ENCODE data around the gene TMEM234. TPM values are rescaled to one million over a fixed set of nuclear protein-coding genes. Genes with fewer than 3 reads are reported as not detected.

The TMEM234 gene
- total and polyA plus RNA-seq, 10 of the 15 experiments (the other 5 are each of a cell fraction or from before 2014, with no cell fraction given): 2.9 to 10.9 (median 6.4) TPM

DNA sequence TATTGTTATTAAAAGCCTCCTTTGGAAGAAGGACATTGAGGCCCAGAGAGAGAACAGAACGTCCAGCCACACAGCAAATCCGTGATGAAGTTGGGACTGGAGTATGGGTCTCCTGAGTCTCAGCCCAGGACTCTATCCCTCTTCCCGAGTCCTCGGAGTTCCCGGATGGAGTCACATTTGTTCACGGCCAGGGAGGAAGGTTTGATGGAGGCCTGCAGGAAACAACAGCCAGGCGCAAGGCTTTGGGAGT is 43.0 kb downstream of the TMEM234 start:
- Histone ChIP-seq H3K27ac (ENCODE audit: control insufficient read depth, insufficient read depth) (peak overlapping the region; percentile 85), H3K27me3 (replicated peaks in 1 of 2; ENCODE audit: control insufficient read depth in 2 of 2, insufficient read depth in 2 of 2, low read length in 1 of 2) (no peaks in the 10 kb centered on the region), H3K79me2 (ENCODE audit: control insufficient read depth, insufficient read depth, low read length) (peaks cover 36% of the 10 kb centered on the region), H3K9ac (ENCODE audit: control insufficient read depth, insufficient read depth, low read length) (peak overlapping the region; percentile 90), H3K4me1 (ENCODE audit: control insufficient read depth, insufficient read depth, low read length) (peaks cover 17% of the 10 kb centered on the region), H3K9me3 (replicated peaks; ENCODE audit: control insufficient read depth, insufficient read depth, low read length) (no peaks in the 10 kb centered on the region), H2AFZ (ENCODE audit: control insufficient read depth, low read depth, low read length) (peak overlapping the region; percentile 83), H3K36me3 (ENCODE audit: control insufficient read depth in 2 of 2, insufficient read depth in 2 of 2, low read length in 1 of 2) (peaks cover 1 to 9% of the 10 kb centered on the region in 2 experiments; a peak in 3 of 4 replicates), H3K4me3 (peak overlapping the region; percentile 89), H3K4me2 (ENCODE audit: control insufficient read depth, insufficient read depth) (peak overlapping the region; percentile 100), H4K20me1 (ENCODE audit: control insufficient read depth, insufficient read depth) (no peaks in the 10 kb centered on the region)
- ChIA-PET POLR2A (interaction anchor here (0.7 to 3.5 kb wide), 7 partner anchors 10 to 1047 kb away, joined by 3 to 25 read pairs (median 7); partner anchors contain the start of genes CCDC28B, KPNA6 and TMEM39B), CTCF (interaction anchor here (1.8 to 4.2 kb wide), 3 partner anchors 21 to 106 kb away, joined by 6 to 16 read pairs (median 7); partner anchors contain the start of gene CCDC28B), RAD21 (ENCODE audit: unreplicated experiment) (interaction anchor here (1.2 to 3.9 kb wide), 8 partner anchors 18 to 215 kb away, joined by 3 to 22 read pairs (median 9); partner anchors contain the start of genes BSDC1, CCDC28B, KPNA6 and TMEM39B), SMC1A (ENCODE audit: uncharacterized antibody, unreplicated experiment) (interaction anchor here (1.2 to 4.0 kb wide), 7 partner anchors 10 to 137 kb away, joined by 3 to 26 read pairs (median 4); partner anchors contain the start of genes CCDC28B and KPNA6)
- in situ Hi-C loops (cut with MboI): no loop called here
- BruUV-seq (replicated peaks): TSS peak; percentile 97
- 30% methylated on average over 7 of the region's 7 CpGs for WGBS (ENCODE audit: insufficient coverage, insufficient replicate concordance, low lambda C conversion rate, missing lambda C conversion rate)
- intact Hi-C loops (cut with micrococcal nuclease; ENCODE audit: unreplicated experiment): no loop called here
- TF ChIP-seq KDM1A (IDR thresholded peaks at IDR 0.05; ENCODE audit: borderline replicate concordance) (no peak), ATF7 (IDR thresholded peaks at IDR 0.05; ENCODE audit: low read depth) (no peak), HCFC1 (IDR thresholded peaks at IDR 0.05; ENCODE audit: low read length) (no peak), EGR1 (IDR thresholded peaks at IDR 0.05; ENCODE audit: borderline replicate concordance in 1 of 2, low read depth in 2 of 2, low read length in 2 of 2) (no peak)
- TF ChIP-seq, protein P1, sequence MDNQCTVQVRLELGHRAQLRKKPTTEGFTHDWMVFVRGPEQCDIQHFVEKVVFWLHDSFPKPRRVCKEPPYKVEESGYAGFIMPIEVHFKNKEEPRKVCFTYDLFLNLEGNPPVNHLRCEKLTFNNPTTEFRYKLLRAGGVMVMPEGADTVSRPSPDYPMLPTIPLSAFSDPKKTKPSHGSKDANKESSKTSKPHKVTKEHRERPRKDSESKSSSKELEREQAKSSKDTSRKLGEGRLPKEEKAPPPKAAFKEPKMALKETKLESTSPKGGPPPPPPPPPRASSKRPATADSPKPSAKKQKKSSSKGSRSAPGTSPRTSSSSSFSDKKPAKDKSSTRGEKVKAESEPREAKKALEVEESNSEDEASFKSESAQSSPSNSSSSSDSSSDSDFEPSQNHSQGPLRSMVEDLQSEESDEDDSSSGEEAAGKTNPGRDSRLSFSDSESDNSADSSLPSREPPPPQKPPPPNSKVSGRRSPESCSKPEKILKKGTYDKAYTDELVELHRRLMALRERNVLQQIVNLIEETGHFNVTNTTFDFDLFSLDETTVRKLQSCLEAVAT (IDR thresholded peaks at IDR 0.05): peak; percentile 83; the same call in 1 of the 2 replicates
- TF ChIP-seq, protein P2, sequence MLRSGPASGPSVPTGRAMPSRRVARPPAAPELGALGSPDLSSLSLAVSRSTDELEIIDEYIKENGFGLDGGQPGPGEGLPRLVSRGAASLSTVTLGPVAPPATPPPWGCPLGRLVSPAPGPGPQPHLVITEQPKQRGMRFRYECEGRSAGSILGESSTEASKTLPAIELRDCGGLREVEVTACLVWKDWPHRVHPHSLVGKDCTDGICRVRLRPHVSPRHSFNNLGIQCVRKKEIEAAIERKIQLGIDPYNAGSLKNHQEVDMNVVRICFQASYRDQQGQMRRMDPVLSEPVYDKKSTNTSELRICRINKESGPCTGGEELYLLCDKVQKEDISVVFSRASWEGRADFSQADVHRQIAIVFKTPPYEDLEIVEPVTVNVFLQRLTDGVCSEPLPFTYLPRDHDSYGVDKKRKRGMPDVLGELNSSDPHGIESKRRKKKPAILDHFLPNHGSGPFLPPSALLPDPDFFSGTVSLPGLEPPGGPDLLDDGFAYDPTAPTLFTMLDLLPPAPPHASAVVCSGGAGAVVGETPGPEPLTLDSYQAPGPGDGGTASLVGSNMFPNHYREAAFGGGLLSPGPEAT (IDR thresholded peaks at IDR 0.05; ENCODE audit: low read depth): 0 out of 2 replicates have a peak, but pooled peaks have one; percentile 44
- FAIRE-seq: no peak
- no peak for ATAC-seq
- no peak for DNase-seq (ENCODE audit: low read depth, low spot score)

Measured in GM12878 (cell line).